Epidermal melanocyte (primary cell): ENCODE data around the gene MFN2.
"Not testable (repeated sequence)": the region's sequence is repeated elsewhere in the genome, so short reads cannot be mapped to it uniquely, and the experiment has no call there.

ENCODE experiments used
- DNase-seq: peaks from one replicate; pipeline ENCODE4 v3.0.0; 2011; ENCODE audit warnings: low spot score; ENCODE audit not compliant: insufficient read length

MFN2 gene

GRCh38 chr1:12019858-12020509 lies 39.7 kb downstream of the MFN2 start:
- DNase-seq: no peak

GRCh38 chr1:12021616-12022015 lies 41.4 kb downstream of the MFN2 start:
- no peak for DNase-seq

GRCh38 chr1:12022036-12022435 lies 41.8 kb downstream of the MFN2 start:
- no peak for DNase-seq

GRCh38 chr1:12026586-12026985 lies 46.3 kb downstream of the MFN2 start:
- DNase-seq: no peak

GRCh38 chr1:12028248-12028647 lies 48.0 kb downstream of the MFN2 start:
- DNase-seq: no peak

GRCh38 chr1:12028957-12029511 lies 48.8 kb downstream of the MFN2 start:
- no peak for DNase-seq

- DNase-seq: no peak
These were observed 49.6 kb downstream of the MFN2 start for GRCh38 chr1:12029720-12030339.

- no peak for DNase-seq
These were observed 51.1 kb downstream of the MFN2 start for GRCh38 chr1:12031039-12031980.

- DNase-seq: no peak
These were observed 51.9 kb downstream of the MFN2 start for GRCh38 chr1:12032161-12032621.

GRCh38 chr1:12033441-12033840 lies 53.2 kb downstream of the MFN2 start:
- DNase-seq: not testable (repeated sequence)

- DNase-seq: no peak
These were observed 54.1 kb downstream of the MFN2 start for GRCh38 chr1:12034381-12034801.

GRCh38 chr1:12035312-12035711 lies 55.1 kb downstream of the MFN2 start:
- DNase-seq: no peak

GRCh38 chr1:12037486-12038355 lies 57.5 kb downstream of the MFN2 start:
- no peak for DNase-seq

GRCh38 chr1:12038356-12039163 lies 58.3 kb downstream of the MFN2 start:
- DNase-seq: no peak

- DNase-seq: no peak
These were observed 58.9 kb downstream of the MFN2 start for GRCh38 chr1:12039164-12039525.

- not testable (repeated sequence) for DNase-seq
These were observed 59.7 kb downstream of the MFN2 start for GRCh38 chr1:12039824-12040456.

- DNase-seq: peak; percentile 70
These were observed 60.3 kb downstream of the MFN2 start for GRCh38 chr1:12040457-12041051.

- not testable (repeated sequence) for DNase-seq
These were observed 64.1 kb downstream of the MFN2 start for GRCh38 chr1:12044187-12044877.

- DNase-seq: no peak
These were observed 66.5 kb downstream of the MFN2 start for GRCh38 chr1:12046749-12047119.
